PC-9 (cell line): ENCODE measurements around the gene TMEM120A. TPM values are rescaled to one million over a fixed set of nuclear protein-coding genes. Genes with fewer than 3 reads are reported as not detected.

Source experiments
- BruUV-seq: library from RNA; stranded (reverse); fragments of 400-500 nt; replicated peaks from 2 replicates; lab custom pipeline; 2021; lab: Mats Ljungman, UMichigan
- CTCF ChIA-PET: fragments of 300-600 bp; sonication (Branson Sonifier 250); formaldehyde crosslinking; loops from one replicate; lab custom pipeline; 2022; ENCODE audit warnings: antibody characterized with exemption; lab: Charles Lee
- POLR2A ChIA-PET: fragments of 300-600 bp; sonication (Branson Sonifier 250); formaldehyde crosslinking; loops from one replicate; lab custom pipeline; 2022; ENCODE audit warnings: antibody characterized with exemption; ENCODE audit not compliant: unreplicated experiment; lab: Charles Lee
- DNase-seq, 2 experiments: peaks; one replicate each; pipeline versions ENCODE4 v3.0.0 to v3.0.0-alpha.2; 2015 to 2022; ENCODE audit warnings: mixed read lengths in 1 of 2
- H2AFZ ChIP-seq: fragments of 200-600 bp; sonication (generic); 2 replicates; pipeline ENCODE4 v1.8.1; 2017; ENCODE audit warnings: antibody characterized with exemption
- H3F3A ChIP-seq: fragments of 200-600 bp; sonication (generic); 2 replicates; pipeline ENCODE4 v1.8.1; 2017; ENCODE audit warnings: antibody characterized with exemption, mild to moderate bottlenecking, low read depth; ENCODE audit not compliant: insufficient read depth
- H3K27ac ChIP-seq: fragments of 200-600 bp; sonication (generic); 2 replicates; pipeline ENCODE4 v1.6.1; 2016; ENCODE audit warnings: mixed run types
- H3K27me3 ChIP-seq: fragments of 200-600 bp; sonication (generic); 2 replicates; pipeline ENCODE4 v1.6.1; 2016; ENCODE audit warnings: low read depth, mixed run types; ENCODE audit not compliant: insufficient read depth
- H3K36me3 ChIP-seq: fragments of 200-600 bp; sonication (generic); 2 replicates; pipeline ENCODE4 v1.6.1; 2016; ENCODE audit warnings: low read depth, mixed run types
- H3K4me1 ChIP-seq: fragments of 200-600 bp; sonication (generic); replicated peaks from 2 replicates; pipeline ENCODE4 v1.6.1; 2016; ENCODE audit warnings: mixed run types; ENCODE audit not compliant: insufficient read depth
- H3K4me2 ChIP-seq: fragments of 200-600 bp; sonication (generic); 2 replicates; pipeline ENCODE4 v1.6.1; 2017; ENCODE audit warnings: mixed run types
- H3K4me3 ChIP-seq: fragments of 200-600 bp; sonication (generic); 2 replicates; pipeline ENCODE4 v1.6.1; 2016; ENCODE audit warnings: mixed run types
- H3K79me2 ChIP-seq: fragments of 200-600 bp; sonication (generic); 2 replicates; pipeline ENCODE4 v1.6.1; 2017; ENCODE audit warnings: low read depth, mixed run types
- H3K9me2 ChIP-seq: fragments of 200-600 bp; sonication (generic); 2 replicates; pipeline ENCODE4 v1.8.1; 2017; ENCODE audit warnings: mild to moderate bottlenecking; ENCODE audit not compliant: insufficient read depth
- H3K9me3 ChIP-seq: fragments of 200-600 bp; sonication (generic); 2 replicates; pipeline ENCODE4 v1.8.1; 2016; ENCODE audit warnings: low read depth; ENCODE audit not compliant: insufficient read depth
- H4K20me1 ChIP-seq: fragments of 200-600 bp; sonication (generic); 2 replicates; pipeline ENCODE4 v1.8.1; 2017; ENCODE audit not compliant: insufficient read depth
- EZH2 ChIP-seq: fragments of 200-600 bp; sonication (generic); IDR thresholded peaks from 2 replicates; pipeline ENCODE4 v1.8.0; 2017; ENCODE audit warnings: antibody characterized with exemption, low read depth
- intact Hi-C: fragments of 100-400 bp; cut with micrococcal nuclease; formaldehyde crosslinking; loops from one replicate; pipeline ENCODE4 v1.10.0; 2022; ENCODE audit not compliant: unreplicated experiment
- total RNA-seq: library from RNA; stranded (reverse); gene quantifications from 2 replicates; pipeline ENCODE4 v1.2.3, GENCODE V29; 2021
- TF ChIP-seq, protein P1 (sequence below): fragments of 200-600 bp; sonication (generic); conservative IDR thresholded peaks from 2 replicates; pipeline ENCODE4 v1.6.1; 2017; ENCODE audit warnings: mixed run types, antibody characterized with exemption, mild to moderate bottlenecking, moderate library complexity

The TMEM120A gene
- total RNA-seq, 1 experiment from 2014 or later = 27.0 TPM

DNA sequence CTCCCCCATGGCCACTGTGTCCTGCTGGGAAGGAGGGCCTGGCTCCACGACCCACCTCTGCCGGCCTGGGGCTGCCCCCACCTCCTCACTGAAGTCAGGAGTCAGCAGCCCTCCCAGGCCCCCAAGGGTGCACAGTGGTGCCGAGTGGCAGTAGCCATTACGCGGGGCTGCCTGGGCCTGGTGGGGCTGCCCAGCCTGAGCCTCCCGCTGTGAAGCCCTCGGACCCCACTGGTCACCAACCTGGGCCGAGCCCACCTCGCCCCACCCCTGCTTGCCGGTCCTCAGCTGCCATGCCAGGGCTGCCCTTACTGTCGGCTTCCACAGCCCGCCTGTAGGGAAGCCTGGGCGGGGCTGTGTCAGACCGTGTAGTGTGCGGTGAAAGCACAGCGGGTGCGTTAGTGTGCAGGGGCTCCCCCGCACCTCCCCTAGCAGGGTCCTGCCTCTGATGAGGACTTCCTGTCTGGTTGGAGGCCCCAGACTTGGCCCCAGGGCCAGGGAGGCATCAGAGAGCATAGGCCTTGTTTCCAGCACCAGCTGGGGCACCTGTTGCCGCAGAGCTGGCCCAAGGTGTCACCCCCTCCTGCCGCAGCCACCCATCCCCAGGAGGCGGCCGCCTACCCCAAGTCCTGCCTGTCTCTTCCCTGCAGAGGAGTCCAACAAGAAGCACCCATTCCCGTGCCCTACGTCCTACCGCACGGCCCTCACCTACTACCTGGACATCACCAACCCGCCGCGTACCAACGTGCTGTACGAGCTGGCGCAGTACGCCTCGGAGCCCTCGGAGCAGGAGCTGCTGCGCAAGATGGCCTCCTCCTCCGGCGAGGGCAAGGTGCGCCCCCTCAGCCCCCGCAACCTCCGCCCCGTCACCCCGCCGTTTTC is 10.0 kb downstream of the TMEM120A start:
- ChIA-PET CTCF (interaction anchor here (0.7 kb wide), 1 partner anchor 238 kb away, joined by 7 read pairs; no protein-coding TSS in a partner anchor), POLR2A (no interaction called here)
- Histone ChIP-seq H3F3A (0 out of 2 replicates have a peak, but pooled peaks cover 6% of the 10 kb centered on the region), H3K4me1 (no peaks in the 10 kb centered on the region), H3K36me3 (no peaks in the 10 kb centered on the region), H3K9me3 (no peaks in the 10 kb centered on the region), H3K27me3 (no peaks in the 10 kb centered on the region), H3K79me2 (no peaks in the 10 kb centered on the region), H4K20me1 (no peaks in the 10 kb centered on the region; the same call in 1 of the 2 replicates), H3K4me3 (no peak overlapping the region), H2AFZ (no peak overlapping the region), H3K9me2 (no peaks in the 10 kb centered on the region), H3K4me2 (no peak overlapping the region), H3K27ac (no peak overlapping the region)
- no TSS peak for BruUV-seq
- TF ChIP-seq, protein P1, sequence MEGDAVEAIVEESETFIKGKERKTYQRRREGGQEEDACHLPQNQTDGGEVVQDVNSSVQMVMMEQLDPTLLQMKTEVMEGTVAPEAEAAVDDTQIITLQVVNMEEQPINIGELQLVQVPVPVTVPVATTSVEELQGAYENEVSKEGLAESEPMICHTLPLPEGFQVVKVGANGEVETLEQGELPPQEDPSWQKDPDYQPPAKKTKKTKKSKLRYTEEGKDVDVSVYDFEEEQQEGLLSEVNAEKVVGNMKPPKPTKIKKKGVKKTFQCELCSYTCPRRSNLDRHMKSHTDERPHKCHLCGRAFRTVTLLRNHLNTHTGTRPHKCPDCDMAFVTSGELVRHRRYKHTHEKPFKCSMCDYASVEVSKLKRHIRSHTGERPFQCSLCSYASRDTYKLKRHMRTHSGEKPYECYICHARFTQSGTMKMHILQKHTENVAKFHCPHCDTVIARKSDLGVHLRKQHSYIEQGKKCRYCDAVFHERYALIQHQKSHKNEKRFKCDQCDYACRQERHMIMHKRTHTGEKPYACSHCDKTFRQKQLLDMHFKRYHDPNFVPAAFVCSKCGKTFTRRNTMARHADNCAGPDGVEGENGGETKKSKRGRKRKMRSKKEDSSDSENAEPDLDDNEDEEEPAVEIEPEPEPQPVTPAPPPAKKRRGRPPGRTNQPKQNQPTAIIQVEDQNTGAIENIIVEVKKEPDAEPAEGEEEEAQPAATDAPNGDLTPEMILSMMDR = no peak
- TF ChIP-seq EZH2 = no peak
- DNase-seq = no peak
- intact Hi-C loops = no loop called here

DNA sequence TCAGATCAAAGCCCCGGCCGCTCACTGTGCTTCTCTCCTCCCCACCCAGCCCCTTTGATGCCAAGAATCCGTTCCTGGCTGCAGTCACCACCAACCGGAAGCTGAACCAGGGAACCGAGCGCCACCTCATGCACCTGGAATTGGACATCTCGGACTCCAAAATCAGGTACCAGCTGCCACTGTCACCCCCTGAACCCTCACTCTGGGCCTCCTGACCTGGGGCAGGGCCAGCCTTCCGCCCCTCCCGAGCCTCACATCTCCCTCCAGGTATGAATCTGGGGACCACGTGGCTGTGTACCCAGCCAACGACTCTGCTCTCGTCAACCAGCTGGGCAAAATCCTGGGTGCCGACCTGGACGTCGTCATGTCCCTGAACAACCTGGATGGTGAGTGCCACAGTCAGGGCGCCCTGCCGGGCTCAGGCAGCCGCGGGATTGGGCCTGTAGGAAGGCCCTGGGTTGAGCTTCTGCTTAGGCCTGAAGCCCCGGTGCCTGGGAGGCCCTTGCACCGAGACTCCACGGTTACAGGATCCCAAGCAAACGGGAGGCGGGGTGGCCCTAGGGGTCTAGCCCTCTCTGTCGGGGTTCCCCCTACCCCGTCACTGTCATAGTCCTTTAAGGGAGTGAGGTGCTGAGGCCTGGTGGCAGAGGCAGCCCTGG is 10.8 kb downstream of the TMEM120A start:
- Histone ChIP-seq H4K20me1 (no peaks in the 10 kb centered on the region; the same call in 1 of the 2 replicates), H3K27me3 (no peaks in the 10 kb centered on the region), H3K36me3 (no peaks in the 10 kb centered on the region), H3K9me3 (no peaks in the 10 kb centered on the region), H3K4me3 (no peak overlapping the region), H3K4me1 (no peaks in the 10 kb centered on the region), H3K9me2 (no peaks in the 10 kb centered on the region), H3K79me2 (no peaks in the 10 kb centered on the region), H3K27ac (no peak overlapping the region), H3K4me2 (no peak overlapping the region), H2AFZ (no peak overlapping the region), H3F3A (0 out of 2 replicates have a peak, but pooled peaks cover 6% of the 10 kb centered on the region)
- BruUV-seq = no TSS peak
- TF ChIP-seq, protein P1 = no peak
- no peak for TF ChIP-seq EZH2
- ChIA-PET CTCF (no interaction called here), POLR2A (no interaction called here)
- intact Hi-C loops = no loop called here
- no peak for DNase-seq

DNA sequence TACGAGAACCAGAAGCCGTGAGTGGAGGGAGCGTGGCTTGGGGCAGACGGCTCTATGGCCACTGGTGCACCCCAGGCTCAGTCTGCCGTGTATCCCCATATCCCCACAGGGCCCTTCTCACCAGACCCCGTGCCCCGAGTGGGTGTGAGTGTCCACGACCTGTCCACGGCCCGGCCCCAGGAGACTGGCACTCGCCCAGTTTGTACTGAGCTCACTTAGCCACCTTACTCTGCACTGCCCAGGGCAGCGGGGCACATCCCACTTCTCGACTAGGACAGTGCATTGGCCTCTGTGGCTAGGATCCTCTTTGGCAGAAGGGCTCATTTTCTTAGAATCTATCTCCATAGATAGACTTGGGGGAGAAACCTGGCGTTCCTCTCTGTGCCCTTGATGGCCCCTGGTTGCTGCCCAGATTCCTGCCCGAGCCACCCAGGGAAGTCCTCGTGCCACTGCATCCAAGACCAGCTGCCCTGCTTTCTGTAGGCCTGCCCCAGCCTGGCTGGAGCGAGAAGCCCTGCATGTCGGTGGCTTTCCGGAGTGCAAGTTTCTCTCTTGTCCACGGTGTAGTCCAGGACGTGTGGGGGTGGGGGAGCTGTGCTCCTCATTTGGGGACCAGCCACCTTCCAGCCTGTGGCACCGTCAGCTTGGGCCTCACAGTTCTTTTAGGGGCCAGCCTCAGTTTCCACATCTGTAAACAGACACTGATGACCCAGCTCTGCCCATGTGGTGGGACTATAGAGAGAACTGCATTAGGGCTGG is 11.9 kb downstream of the TMEM120A start:
- Histone ChIP-seq H3K27ac (no peak overlapping the region), H3K27me3 (no peaks in the 10 kb centered on the region), H4K20me1 (no peaks in the 10 kb centered on the region; the same call in 1 of the 2 replicates), H3K4me3 (no peak overlapping the region), H2AFZ (no peak overlapping the region), H3K4me1 (no peaks in the 10 kb centered on the region), H3F3A (0 out of 2 replicates have a peak, but pooled peaks cover 6% of the 10 kb centered on the region), H3K9me2 (no peaks in the 10 kb centered on the region), H3K36me3 (no peaks in the 10 kb centered on the region), H3K9me3 (no peaks in the 10 kb centered on the region), H3K79me2 (no peaks in the 10 kb centered on the region), H3K4me2 (no peak overlapping the region)
- TF ChIP-seq EZH2 = no peak
- TF ChIP-seq, protein P1 = no peak
- DNase-seq = no peak
- ChIA-PET CTCF (no interaction called here), POLR2A (interaction anchor here (0.5 to 0.7 kb wide), 3 partner anchors 89 to 410 kb away, joined by 3 to 18 read pairs (median 5); no protein-coding TSS in a partner anchor)
- intact Hi-C loops = no loop called here
- BruUV-seq = no TSS peak
